ENCODE measurements around the gene VPS37C. TPM values are rescaled to one million over a fixed set of nuclear protein-coding genes. Genes with fewer than 3 reads are reported as not detected.

The VPS37C gene
- total and polyA plus RNA-seq, 9 of the 15 experiments (the other 6 are each of a cell fraction or from before 2014, with no cell fraction given): 0.62 to 29.8 (median 11.5) TPM

- TF ChIP-seq PREB (CRISPR knock-in tag; IDR thresholded peaks at IDR 0.05) (no peak), TARDBP (IDR thresholded peaks at IDR 0.05) (no peak), ELK1 (CRISPR knock-in tag; IDR thresholded peaks at IDR 0.05) (no peak), ZBED1 (IDR thresholded peaks at IDR 0.05) (no peak), FOXA1 (IDR thresholded peaks at IDR 0.05; ENCODE audit: borderline replicate concordance) (no peak), RNF2 (IDR thresholded peaks at IDR 0.05) (no peak), ZBTB17 (CRISPR knock-in tag; IDR thresholded peaks at IDR 0.05) (no peak), HES1 (IDR thresholded peaks at IDR 0.05; ENCODE audit: low read depth) (no peak), MAZ (CRISPR knock-in tag; conservative IDR thresholded peaks at IDR 0.05 in 1 of 2, IDR thresholded peaks at IDR 0.05 in 1 of 2) (no peak), MNT (conservative IDR thresholded peaks at IDR 0.05) (no peak; a peak in 1 of 4 replicates), PURB (CRISPR knock-in tag; IDR thresholded peaks at IDR 0.05; ENCODE audit: low read depth) (no peak), ZNF143 (CRISPR knock-in tag; IDR thresholded peaks at IDR 0.05) (no peak), ZC3H11A (IDR thresholded peaks at IDR 0.05; ENCODE audit: low read depth, low read length) (no peak), BHLHE40 (IDR thresholded peaks at IDR 0.05; ENCODE audit: low read length) (no peak), ZBTB8A (IDR thresholded peaks at IDR 0.05; ENCODE audit: partially characterized antibody) (no peak)
- TF ChIP-seq, protein P1, sequence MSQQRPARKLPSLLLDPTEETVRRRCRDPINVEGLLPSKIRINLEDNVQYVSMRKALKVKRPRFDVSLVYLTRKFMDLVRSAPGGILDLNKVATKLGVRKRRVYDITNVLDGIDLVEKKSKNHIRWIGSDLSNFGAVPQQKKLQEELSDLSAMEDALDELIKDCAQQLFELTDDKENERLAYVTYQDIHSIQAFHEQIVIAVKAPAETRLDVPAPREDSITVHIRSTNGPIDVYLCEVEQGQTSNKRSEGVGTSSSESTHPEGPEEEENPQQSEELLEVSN (IDR thresholded peaks at IDR 0.05; ENCODE audit: borderline replicate concordance in 1 of 2, extremely low read depth in 1 of 2, insufficient read depth in 1 of 2, insufficient read length in 1 of 2, low read depth in 1 of 2, low read length in 1 of 2, poor library complexity in 1 of 2, severe bottlenecking in 1 of 2): no peak
- TF ChIP-seq, protein P2, sequence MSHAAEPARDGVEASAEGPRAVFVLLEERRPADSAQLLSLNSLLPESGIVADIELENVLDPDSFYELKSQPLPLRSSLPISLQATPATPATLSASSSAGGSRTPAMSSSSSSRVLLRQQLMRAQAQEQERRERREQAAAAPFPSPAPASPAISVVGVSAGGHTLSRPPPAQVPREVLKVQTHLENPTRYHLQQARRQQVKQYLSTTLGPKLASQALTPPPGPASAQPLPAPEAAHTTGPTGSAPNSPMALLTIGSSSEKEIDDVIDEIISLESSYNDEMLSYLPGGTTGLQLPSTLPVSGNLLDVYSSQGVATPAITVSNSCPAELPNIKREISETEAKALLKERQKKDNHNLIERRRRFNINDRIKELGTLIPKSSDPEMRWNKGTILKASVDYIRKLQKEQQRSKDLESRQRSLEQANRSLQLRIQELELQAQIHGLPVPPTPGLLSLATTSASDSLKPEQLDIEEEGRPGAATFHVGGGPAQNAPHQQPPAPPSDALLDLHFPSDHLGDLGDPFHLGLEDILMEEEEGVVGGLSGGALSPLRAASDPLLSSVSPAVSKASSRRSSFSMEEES (CRISPR knock-in tag; IDR thresholded peaks at IDR 0.05): no peak
- TF ChIP-seq, protein P3, sequence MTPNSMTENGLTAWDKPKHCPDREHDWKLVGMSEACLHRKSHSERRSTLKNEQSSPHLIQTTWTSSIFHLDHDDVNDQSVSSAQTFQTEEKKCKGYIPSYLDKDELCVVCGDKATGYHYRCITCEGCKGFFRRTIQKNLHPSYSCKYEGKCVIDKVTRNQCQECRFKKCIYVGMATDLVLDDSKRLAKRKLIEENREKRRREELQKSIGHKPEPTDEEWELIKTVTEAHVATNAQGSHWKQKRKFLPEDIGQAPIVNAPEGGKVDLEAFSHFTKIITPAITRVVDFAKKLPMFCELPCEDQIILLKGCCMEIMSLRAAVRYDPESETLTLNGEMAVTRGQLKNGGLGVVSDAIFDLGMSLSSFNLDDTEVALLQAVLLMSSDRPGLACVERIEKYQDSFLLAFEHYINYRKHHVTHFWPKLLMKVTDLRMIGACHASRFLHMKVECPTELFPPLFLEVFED (CRISPR knock-in tag; conservative IDR thresholded peaks at IDR 0.05): no peak
Measured at GRCh38 chr11:61151545-61152252, 9.5 kb downstream of the VPS37C start (continued).
